HG03175 (cell line): Measurements from ENCODE around the gene OR51G1.
"Not testable (repeated sequence)": the region's sequence is repeated elsewhere in the genome, so short reads cannot be mapped to it uniquely, and the experiment has no call there.

Experiments used
- ATAC-seq: cut with Tn5 transposase; IDR thresholded peaks from one replicate; pipeline ENCODE4 v1.9.1; 2021; ENCODE audit warnings: mild to moderate bottlenecking, moderate library complexity; ENCODE audit not compliant: unreplicated experiment

Gene OR51G1, protein sequence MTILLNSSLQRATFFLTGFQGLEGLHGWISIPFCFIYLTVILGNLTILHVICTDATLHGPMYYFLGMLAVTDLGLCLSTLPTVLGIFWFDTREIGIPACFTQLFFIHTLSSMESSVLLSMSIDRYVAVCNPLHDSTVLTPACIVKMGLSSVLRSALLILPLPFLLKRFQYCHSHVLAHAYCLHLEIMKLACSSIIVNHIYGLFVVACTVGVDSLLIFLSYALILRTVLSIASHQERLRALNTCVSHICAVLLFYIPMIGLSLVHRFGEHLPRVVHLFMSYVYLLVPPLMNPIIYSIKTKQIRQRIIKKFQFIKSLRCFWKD

DNA sequence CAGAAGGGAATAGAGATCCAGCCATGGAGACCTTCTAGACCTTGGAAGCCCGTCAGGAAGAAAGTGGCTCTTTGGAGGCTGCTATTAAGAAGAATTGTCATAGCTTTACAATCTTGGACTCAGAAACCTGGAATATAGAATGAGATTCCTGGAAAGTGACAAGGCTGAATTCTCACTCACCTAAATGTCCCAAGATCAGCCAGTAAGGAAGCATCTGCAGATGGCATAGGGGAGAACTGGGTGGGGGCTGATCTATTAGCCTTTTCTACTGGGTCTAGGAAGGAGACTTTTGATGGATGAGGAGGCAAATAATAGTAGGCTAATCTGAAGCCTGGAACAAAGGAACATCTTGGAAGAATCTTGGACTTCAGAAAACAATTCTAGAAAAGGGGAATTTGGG is at the start of gene OR51G1:
TSS of gene OR51G1 (minus strand) at position 101 of the 400 bp plus-strand sequence. CDS start at position 101, 0 bp downstream.
- no peak for ATAC-seq

DNA sequence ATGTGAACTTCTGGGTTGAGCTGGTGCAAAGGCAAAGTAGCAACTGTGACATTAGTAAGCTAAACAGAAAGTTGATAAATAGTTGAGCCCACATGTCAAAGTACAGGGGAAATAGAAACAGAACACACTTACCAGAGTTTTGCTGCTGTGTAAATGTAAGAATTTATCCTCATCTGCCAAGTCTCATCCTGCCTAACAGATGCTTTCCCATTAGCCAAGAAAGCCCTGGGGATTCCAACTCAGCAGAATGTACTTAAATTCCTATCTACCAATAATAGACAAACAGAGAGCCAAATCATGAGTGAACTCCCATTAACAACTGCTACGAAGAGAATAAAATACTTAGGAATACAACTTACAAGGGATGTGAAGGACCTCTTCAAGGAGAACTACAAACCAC is 38.7 kb upstream of the OR51G1 start:
- no peak for ATAC-seq

GRCh38 chr11:4960877-4961276 is 36.7 kb upstream of the OR51G1 start:
- no peak for ATAC-seq

DNA sequence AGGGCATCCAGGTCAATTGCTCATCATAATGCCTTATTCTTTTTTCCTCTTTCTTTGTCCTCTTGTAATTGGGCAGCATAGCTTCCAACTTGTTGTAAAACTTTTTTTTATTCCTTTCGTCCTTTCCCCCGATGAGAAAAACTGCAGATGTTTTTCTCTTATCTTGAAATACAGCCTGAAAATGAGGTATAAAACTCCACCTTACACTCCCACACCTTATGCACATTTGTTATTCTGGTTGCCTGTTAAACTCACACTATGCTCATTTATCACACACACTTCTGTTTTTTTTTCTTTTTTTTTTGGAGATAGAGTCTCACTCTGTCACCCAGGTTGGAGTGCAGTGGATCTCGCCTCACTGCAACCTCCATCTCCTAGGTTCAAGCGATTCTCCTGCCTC is 33.3 kb upstream of the OR51G1 start:
- no peak for ATAC-seq

- ATAC-seq: not testable (repeated sequence)
These were observed 31.5 kb upstream of the OR51G1 start, which contains the start of gene OR51A2 for GRCh38 chr11:4955613-4956012. OR51A2 (minus strand) TSS chr11:4955713; CDS start chr11:4955713, 0 bp downstream.

DNA sequence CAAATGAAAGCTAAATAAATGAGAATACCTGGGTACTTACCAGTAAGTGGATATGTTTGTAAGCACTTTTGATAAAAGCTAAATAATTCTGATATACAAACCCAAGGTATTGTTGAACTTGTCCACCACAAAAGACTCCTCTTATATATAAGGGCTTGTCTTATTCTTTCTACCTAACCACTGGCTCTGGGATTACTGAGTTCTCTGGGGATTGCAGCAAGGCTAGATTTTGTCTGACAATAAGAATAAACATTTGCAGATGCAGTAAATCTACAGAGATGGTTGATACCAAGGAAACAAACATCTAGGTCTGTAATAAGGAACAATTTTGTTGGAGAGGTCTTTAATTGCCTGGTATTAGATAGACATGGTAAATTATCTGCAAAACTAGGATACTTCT is 23.4 kb upstream of the OR51G1 start, which contains the start of gene OR51A4:
TSS of gene OR51A4 (minus strand) at position 101 of the 400 bp plus-strand sequence. CDS start 505 bp downstream, outside the sequence.
- ATAC-seq: no peak

- ATAC-seq: no peak
These were observed 12.6 kb upstream of the OR51G1 start for GRCh38 chr11:4936745-4937144.

- no peak for ATAC-seq
These were observed 8.6 kb upstream of the OR51G1 start for GRCh38 chr11:4932751-4933150.

GRCh38 chr11:4926608-4927007 is 2.5 kb upstream of the OR51G1 start:
- ATAC-seq: no peak

DNA sequence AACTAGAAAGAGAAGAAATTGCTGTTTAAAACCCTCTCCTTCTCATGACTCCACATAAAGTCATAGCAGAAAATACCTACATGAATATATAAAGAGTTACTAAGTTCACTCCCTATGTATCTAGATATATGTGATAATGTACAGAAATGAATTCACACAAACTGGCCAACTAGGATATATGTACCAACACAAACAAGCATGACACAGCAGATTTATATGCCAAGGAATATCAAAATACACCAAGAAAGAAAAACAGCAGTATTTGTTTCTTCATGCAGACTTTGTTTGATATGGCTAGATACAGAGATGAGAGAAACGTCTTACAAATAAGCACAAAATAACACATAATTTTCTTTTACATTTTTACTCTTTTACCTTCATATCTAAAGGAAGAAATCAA is 1.8 kb downstream of the OR51G1 start:
- ATAC-seq: no peak

DNA sequence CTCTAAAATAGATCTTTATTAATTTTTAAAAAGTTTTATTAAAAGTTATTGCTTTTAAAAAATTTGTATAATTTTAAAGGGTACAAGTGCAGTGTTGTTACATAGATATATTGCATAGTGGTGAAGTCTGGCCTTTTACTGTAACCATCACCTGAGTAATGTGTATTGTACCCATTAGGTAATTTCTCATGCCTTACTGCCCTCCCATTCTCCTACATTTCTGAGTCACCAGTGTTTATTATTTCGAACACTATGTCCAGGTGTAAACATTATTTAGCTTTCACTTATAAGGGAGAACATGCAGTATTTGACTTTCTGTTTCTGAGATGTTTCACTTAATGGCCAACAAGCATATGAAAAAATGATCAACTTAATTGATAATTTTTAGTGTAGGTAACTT is 2.3 kb downstream of the OR51G1 start:
- no peak for ATAC-seq

DNA sequence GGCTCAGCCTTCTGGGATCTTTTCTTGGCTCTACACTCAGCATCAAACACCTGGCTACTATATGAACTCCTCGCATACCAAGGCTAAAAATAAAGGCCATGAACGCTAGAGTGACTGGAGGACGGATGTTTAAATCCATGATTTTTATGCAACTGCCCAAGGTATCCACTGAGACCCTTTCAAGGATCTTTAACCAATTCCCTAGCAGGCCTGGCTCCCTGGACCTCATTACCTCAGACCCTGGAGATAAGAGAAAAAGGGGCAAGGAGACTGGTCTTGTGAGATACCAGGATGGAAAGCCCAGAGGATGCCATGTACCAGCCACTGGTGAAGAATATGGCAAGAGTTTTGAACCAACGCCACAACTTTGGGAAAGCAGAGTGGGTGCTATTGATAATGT is 4.9 kb downstream of the OR51G1 start, which contains the start of gene OR51G2:
TSS of gene OR51G2 (minus strand) at position 101 of the 400 bp plus-strand sequence. CDS start 3,687 bp downstream, outside the sequence.
- ATAC-seq: no peak

GRCh38 chr11:4916581-4916980 is 7.6 kb downstream of the OR51G1 start:
- no peak for ATAC-seq

DNA sequence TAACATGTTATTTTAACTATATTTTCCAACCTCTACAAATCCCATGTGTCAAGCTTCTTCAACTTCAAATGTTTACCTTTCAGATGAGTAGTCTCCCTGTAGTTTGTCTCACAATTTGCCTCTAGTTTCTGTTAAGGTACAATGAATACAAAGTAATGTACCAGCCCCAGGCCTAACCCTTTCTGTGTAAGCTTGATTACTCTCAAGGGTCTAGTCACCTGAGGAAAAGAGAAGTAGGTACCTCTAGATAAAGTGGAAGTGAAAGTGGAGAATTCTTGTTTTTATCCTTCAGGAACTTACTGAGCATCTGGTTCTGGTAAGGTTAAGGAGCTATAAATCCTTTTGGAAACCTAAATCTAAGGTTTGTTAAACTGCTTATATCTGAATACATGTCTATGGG is 20.7 kb downstream of the OR51G1 start, which contains the start of gene OR51A7:
TSS of gene OR51A7 (plus strand) at position 300 of the 400 bp plus-strand sequence. CDS start 3,587 bp downstream, outside the sequence.
- no peak for ATAC-seq

DNA sequence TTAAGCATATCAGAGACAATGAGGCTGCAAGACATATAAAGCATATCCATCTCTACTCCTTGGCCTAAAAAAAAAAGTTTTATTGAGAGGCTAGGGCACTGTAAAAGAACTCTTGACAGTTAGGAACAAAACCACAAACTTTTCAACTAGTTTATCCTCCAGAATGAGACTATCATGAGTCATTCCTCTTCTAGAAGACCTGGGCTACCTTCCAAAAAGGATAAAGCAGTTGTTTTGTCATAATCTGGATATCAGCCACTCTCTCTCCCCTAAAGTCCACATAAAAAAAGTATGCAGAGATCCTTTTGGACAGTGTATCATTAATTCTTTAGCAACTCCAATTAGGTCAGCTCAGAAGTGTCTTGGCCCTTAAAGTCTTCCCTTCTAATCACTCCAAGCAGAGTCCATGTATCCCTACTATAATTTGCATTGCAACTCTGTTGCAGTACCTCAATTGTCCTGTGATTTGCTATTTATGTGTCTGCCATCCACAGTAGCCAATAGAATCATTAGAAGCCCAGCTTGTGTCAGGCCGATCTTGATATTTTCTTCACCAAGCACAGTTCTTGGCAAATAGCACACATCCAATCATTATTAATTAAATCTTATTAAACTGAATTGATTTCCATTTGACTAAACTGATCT is 32.0 kb downstream of the OR51G1 start:
- ATAC-seq: no peak

GRCh38 chr11:4890279-4890678 is 33.9 kb downstream of the OR51G1 start:
- no peak for ATAC-seq

- ATAC-seq: no peak
These were observed 36.5 kb downstream of the OR51G1 start for GRCh38 chr11:4887591-4887990.

DNA sequence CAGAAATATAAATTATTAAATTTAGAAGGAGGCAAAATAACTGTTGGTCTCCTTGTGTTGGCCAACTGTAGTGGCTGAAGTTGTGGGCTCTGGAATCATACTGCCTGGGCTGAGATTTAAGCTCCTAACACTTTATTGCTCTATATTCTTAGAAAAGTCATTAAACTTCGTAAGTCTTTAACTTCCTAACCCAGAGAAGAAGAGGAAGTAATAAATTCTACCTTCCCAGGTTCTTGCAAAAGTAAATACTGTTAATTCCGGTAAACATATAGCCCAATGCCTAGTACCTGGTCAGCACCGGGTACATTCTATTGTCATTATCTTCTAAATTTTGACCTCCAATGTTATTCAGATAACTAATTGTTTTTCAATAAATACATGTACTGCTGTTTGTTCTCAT is 38.0 kb downstream of the OR51G1 start:
- ATAC-seq: no peak

- ATAC-seq: no peak
These were observed 39.8 kb downstream of the OR51G1 start for GRCh38 chr11:4884361-4884760.

DNA sequence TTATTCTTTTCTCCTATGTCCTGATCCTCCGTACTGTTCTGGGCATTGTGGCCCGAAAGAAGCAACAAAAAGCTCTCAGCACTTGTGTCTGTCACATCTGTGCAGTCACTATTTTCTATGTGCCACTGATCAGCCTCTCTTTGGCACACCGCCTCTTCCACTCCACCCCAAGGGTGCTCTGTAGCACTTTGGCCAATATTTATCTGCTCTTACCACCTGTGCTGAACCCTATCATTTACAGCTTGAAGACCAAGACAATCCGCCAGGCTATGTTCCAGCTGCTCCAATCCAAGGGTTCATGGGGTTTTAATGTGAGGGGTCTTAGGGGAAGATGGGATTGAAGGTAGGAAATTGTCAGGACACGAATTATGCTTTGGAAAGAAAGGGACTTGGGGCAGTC is 41.6 kb downstream of the OR51G1 start:
- no peak for ATAC-seq

GRCh38 chr11:4881860-4882500 is 42.2 kb downstream of the OR51G1 start, which contains the start of gene OR51T1:
OR51T1 (plus strand) TSS chr11:4881900; CDS start chr11:4881900, 0 bp downstream.
- ATAC-seq: no peak
